Naive thymus-derived CD8-positive, alpha-beta T cell (primary cell): ENCODE data around the gene SRR. TPM values are rescaled to one million over a fixed set of nuclear protein-coding genes. Genes with fewer than 3 reads are reported as not detected.
A peak's percentile ranks its signal among the peaks of the same experiment; 100 is the strongest.

Source experiments
- ATAC-seq, 2 donors: fragments of 150-1000 bp; cut with Tn5 transposase in 1 of 2; sonication (Bioruptor Pico), chemical (Tn5 transposase) in 1 of 2; 1 replicate in 1 of 2; 2 replicates in 1 of 2; pipeline ENCODE4 v1.10.0; 2021; ENCODE audit warnings: mild to moderate bottlenecking in 2 of 2, moderate library complexity in 2 of 2
- POLR2A ChIA-PET: fragments of 350-600 bp; sonication (Branson Sonifier 250); formaldehyde crosslinking; loops from one replicate; lab custom pipeline; 2021; ENCODE audit warnings: antibody characterized with exemption; lab: Charles Lee
- DNase-seq, 10 donors: peaks; one replicate each; pipeline versions ENCODE4 v3.0.0 to v3.0.0-alpha.2; 2020 to 2022
- H3K27ac Mint-ChIP-seq, 10 donors: one replicate each; pipeline ENCODE4 v1.8.0; 2020 to 2022; ENCODE audit warnings: mild to moderate bottlenecking in 10 of 10, mixed read lengths in 10 of 10, moderate library complexity in 4 of 10, inconsistent platforms in 1 of 10
- H3K27me3 Mint-ChIP-seq, 5 donors: one replicate each; pipeline ENCODE4 v1.8.0; 2021 to 2022; ENCODE audit warnings: mixed read lengths in 5 of 5
- H3K36me3 Mint-ChIP-seq, 3 donors: one replicate each; pipeline ENCODE4 v1.8.0; 2020 to 2022; ENCODE audit warnings: mixed read lengths in 3 of 3, mild to moderate bottlenecking in 2 of 3, inconsistent platforms in 1 of 3
- H3K4me1 Mint-ChIP-seq, 4 donors: one replicate each; pipeline ENCODE4 v1.8.0; 2021 to 2022; ENCODE audit warnings: mixed read lengths in 4 of 4
- H3K4me3 Mint-ChIP-seq, 10 donors: one replicate each; pipeline ENCODE4 v1.8.0; 2020 to 2022; ENCODE audit warnings: mild to moderate bottlenecking in 10 of 10, mixed read lengths in 10 of 10, moderate library complexity in 6 of 10, inconsistent platforms in 1 of 10
- H3K9me3 Mint-ChIP-seq, 9 donors: one replicate each; pipeline ENCODE4 v1.8.0; 2020 to 2022; ENCODE audit warnings: mixed read lengths in 9 of 9, mild to moderate bottlenecking in 3 of 9, inconsistent platforms in 1 of 9, moderate library complexity in 1 of 9
- polyA plus RNA-seq, 3 donors: library from polyadenylated mRNA; unstranded; fragments of 300-500 nt; fragmentation: Illumina TruSeq; gene quantifications; one replicate each; pipeline ENCODE4 v1.2.3, GENCODE V29; 2021
- total RNA-seq, 8 experiments: library from RNA in 2 of 8; stranded (reverse) in 2 of 8; gene quantifications; one replicate each; pipeline ENCODE4 v1.2.3 and lab custom pipeline; 2021 to 2026

The SRR gene
- total and polyA plus RNA-seq, 5 experiments from 2014 or later: 3.6 to 9.6 (median 7.3) TPM

DNA sequence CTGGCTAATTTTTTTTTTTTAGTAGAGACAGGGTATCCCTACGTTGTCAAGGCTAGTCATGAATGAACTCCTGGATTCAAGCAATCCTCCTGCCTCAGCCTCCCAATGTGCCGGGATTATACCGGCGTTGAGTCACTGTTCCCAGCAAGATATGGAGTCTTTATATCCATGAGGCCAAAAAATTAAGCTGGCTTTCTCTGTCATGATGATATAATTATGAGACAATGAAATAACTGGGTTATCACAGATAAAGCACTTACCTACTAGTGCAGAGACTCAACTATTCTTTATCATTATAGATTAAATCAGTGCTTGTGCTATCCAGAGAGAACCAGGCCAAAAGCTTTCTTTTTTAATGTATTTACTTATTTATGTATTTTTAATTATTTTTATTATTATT, 36.4 kb upstream of the SRR start:
- POLR2A ChIA-PET: interaction anchor here (0.7 to 3.7 kb wide), 15 partner anchors 8 to 550 kb away, joined by 3 to 20 read pairs (median 5); partner anchors contain the start of genes HIC1 and TSR1
- Mint-ChIP-seq H3K36me3 (peaks cover 0 to 20% (median 10%) of the 10 kb centered on the region in 3 donors), H3K27ac (peak overlapping the region; percentile 96 to 100 (median 98)), H3K4me1 (peaks cover 37 to 85% (median 79%) of the 10 kb centered on the region in 4 donors), H3K27me3 (no peaks in the 10 kb centered on the region), H3K9me3 (no peaks in the 10 kb centered on the region), H3K4me3 (peak overlapping the region; percentile 70 to 91 (median 84))
- no peak for ATAC-seq
- DNase-seq: no peak

DNA sequence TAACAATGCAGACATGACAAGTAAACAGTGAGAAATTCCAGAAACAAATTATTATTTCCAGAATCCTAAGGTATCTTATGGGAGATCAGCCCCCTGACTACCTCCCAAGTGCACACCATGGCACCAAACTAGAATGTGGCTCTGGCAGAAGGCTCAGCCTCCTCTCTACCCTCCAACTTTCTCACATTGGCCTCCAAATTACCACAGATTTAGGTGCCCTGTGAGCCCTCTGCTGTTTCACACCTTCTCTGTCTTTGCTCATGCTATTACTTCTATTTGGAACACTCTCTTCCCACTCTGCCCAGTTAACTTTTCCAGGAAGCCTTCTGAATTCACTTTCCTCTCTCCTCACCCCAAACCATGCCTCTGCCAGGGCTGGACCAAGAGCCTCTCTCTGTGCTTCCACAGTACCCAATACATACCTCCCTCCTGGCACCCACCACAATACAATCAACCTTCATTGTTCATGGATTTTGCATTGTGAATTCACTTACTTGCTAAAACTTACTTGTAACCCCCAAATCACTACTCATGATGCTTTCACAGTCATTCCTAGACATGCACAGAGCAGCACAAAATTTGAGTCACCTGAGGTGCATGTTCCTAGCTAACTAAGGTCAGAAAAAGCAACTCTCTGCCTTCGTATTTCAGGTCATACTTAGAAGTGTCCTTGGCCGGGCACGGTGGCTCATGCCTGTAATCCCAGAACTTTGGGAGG, 31.6 kb upstream of the SRR start:
- no peaks in the 10 kb centered on the region for H3K27me3 Mint-ChIP-seq
- DNase-seq: no peak
- POLR2A ChIA-PET: interaction anchor here (1.0 to 1.5 kb wide), 4 partner anchors 10 to 182 kb away, joined by 3 to 6 read pairs (median 4); no protein-coding TSS in a partner anchor
- ATAC-seq: no peak
- no peaks in the 10 kb centered on the region for H3K9me3 Mint-ChIP-seq
- peaks cover 26 to 66% (median 63%) of the 10 kb centered on the region in 4 donors for H3K4me1 Mint-ChIP-seq
- peak overlapping the region in 9 of 10 donors; percentile 6 to 66 (median 46) for H3K4me3 Mint-ChIP-seq
- peaks cover 7 to 48% (median 19%) of the 10 kb centered on the region in 3 donors for H3K36me3 Mint-ChIP-seq
- H3K27ac Mint-ChIP-seq: peak overlapping the region; percentile 47 to 91 (median 79)

DNA sequence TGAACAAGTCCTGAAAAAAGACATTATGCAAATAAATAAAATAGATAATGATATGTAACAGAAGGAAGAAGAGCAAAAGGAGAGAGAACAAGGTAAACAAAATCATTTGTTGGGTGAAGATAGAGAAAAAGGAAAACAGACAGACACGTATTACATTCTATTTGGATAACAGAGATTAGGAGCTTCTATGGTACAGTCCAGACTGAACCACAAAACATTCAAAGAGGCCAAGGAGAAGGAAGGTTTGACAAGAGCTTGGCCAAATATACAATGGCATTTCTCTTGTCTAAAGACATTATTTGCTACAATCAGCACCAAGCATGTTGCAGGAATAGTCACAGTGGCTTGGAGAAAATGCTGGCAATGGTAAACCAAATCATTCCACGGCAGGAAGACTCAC, 29.3 kb upstream of the SRR start:
- Mint-ChIP-seq H3K4me1 (peaks cover 26 to 61% (median 56%) of the 10 kb centered on the region in 4 donors), H3K36me3 (peaks cover 13 to 64% (median 24%) of the 10 kb centered on the region in 3 donors), H3K4me3 (peak overlapping the region in 1 of 10 donors; percentile 1), H3K27ac (peak overlapping the region in 1 of 10 donors; percentile 77), H3K27me3 (no peaks in the 10 kb centered on the region), H3K9me3 (no peaks in the 10 kb centered on the region)
- ATAC-seq (no peak), DNase-seq (no peak)
- POLR2A ChIA-PET: interaction anchor here (2.2 kb wide), 1 partner anchor 8 kb away, joined by 16 read pairs; no protein-coding TSS in a partner anchor

DNA sequence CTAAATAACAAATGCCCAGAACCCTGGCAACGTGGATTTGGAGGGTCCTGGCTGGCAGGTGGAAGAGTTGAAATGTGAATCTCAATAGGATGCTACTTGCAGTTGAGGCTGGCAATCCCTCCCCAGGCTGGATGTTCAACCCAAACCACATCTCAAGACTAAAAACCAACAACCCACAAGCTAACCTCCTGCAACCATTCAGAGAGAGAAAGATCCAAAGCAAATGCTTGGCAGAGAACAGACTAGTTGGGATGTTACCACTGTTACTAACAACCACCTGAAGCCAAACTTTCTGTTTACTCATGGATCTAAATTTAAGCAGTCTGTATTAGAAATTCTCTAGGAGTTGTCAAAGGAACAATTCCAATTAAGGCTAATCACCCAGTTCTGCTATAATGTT, 28.0 kb upstream of the SRR start:
- Mint-ChIP-seq H3K4me1 (peaks cover 23 to 58% (median 48%) of the 10 kb centered on the region in 4 donors), H3K9me3 (no peaks in the 10 kb centered on the region), H3K36me3 (peaks cover 18 to 64% (median 26%) of the 10 kb centered on the region in 3 donors), H3K27me3 (no peaks in the 10 kb centered on the region), H3K4me3 (peak overlapping the region in 9 of 10 donors; percentile 3 to 78 (median 59)), H3K27ac (peak overlapping the region; percentile 43 to 92 (median 74))
- ATAC-seq (peak; percentile 92 to 94), DNase-seq (peak in 5 of 10 donors; percentile 33 to 73 (median 65))
- POLR2A ChIA-PET: interaction anchor here (0.7 to 2.2 kb wide), 5 partner anchors 9 to 220 kb away, joined by 3 to 16 read pairs (median 4); no protein-coding TSS in a partner anchor

- Mint-ChIP-seq H3K4me3 (peak overlapping the region in 1 of 10 donors; percentile 19), H3K36me3 (peaks cover 33 to 76% (median 35%) of the 10 kb centered on the region in 3 donors), H3K9me3 (no peaks in the 10 kb centered on the region), H3K27me3 (no peaks in the 10 kb centered on the region), H3K4me1 (peaks cover 24 to 61% (median 46%) of the 10 kb centered on the region in 4 donors), H3K27ac (peak overlapping the region in 2 of 10 donors; percentile 18 to 21)
- DNase-seq (no peak), ATAC-seq (no peak)
- POLR2A ChIA-PET: interaction anchor here (0.7 kb wide), 2 partner anchors 10 to 13 kb away, joined by 3 to 5 read pairs; no protein-coding TSS in a partner anchor
Observed at GRCh38 chr17:2277429-2278170, 26.1 kb upstream of the SRR start.

- POLR2A ChIA-PET: interaction anchor here (1.5 to 3.0 kb wide), 2 partner anchors 20 to 35 kb away, joined by 4 to 10 read pairs; no protein-coding TSS in a partner anchor
- Mint-ChIP-seq H3K36me3 (peaks cover 27 to 80% (median 32%) of the 10 kb centered on the region in 3 donors), H3K4me1 (peaks cover 22 to 53% (median 40%) of the 10 kb centered on the region in 4 donors), H3K4me3 (peak overlapping the region in 5 of 10 donors; percentile 15 to 56 (median 43)), H3K27ac (peak overlapping the region in 7 of 10 donors; percentile 33 to 81 (median 54)), H3K9me3 (no peaks in the 10 kb centered on the region), H3K27me3 (no peaks in the 10 kb centered on the region)
- ATAC-seq (no peak), DNase-seq (no peak)
Observed at GRCh38 chr17:2279707-2280106, 24.0 kb upstream of the SRR start.

DNA sequence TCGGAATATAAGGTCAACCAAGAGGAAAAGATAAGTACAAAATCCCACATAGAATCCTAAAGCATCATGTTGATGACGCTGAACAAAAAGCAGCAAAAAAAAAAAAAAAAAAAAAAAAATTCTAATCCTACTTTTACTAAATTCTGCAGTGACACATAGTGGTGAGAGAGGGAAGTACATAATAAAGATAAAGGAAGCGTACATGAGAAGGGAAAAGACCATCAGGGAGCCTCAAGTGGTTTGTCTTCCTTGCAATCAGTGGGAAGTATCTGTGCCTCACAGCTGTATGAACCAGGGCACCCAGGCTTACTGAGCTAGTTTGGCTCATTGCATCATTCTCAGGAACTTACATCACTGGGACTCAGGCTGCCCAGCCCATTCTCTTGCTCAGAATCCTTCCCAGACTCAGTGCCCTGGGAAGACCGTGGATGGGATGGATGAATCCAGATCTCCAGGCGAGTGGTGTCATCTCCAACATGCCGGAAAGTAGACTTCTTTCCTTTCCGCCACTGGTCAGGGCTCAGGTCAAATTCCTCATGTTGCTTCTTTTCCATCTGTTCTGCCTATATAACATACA, 21.4 kb upstream of the SRR start:
- no peaks in the 10 kb centered on the region for H3K9me3 Mint-ChIP-seq
- H3K4me1 Mint-ChIP-seq: peaks cover 10 to 31% (median 21%) of the 10 kb centered on the region in 4 donors
- H3K27me3 Mint-ChIP-seq: no peaks in the 10 kb centered on the region
- ATAC-seq (peak; percentile 50 to 65), DNase-seq (peak in 3 of 10 donors; percentile 62 to 69 (median 66))
- peaks cover 27 to 88% (median 29%) of the 10 kb centered on the region in 3 donors for H3K36me3 Mint-ChIP-seq
- peak overlapping the region in 9 of 10 donors; percentile 25 to 87 (median 75) for H3K27ac Mint-ChIP-seq
- POLR2A ChIA-PET: interaction anchor here (0.9 to 3.0 kb wide), 5 partner anchors 16 to 228 kb away, joined by 3 to 10 read pairs (median 5); partner anchors contain the start of gene HIC1
- no peak overlapping the region for H3K4me3 Mint-ChIP-seq

DNA sequence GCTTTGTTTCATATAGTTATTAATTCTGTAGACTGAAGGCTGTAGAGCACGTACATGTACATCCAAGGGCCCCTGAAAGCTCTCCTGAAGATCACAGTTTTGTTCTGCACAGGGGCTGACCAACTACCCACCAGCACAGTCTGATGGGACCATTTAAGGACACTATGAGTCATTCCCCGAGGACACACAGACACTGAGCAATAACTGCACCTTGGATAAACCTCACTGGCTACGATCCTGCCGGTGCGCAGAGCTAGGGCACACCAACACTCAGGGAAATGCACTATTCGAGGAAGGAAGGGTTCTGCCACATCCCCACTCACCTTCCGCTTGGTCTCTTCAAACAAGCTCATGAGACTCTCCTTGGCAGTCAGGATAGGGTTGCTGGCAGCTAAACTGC, 20.4 kb upstream of the SRR start:
- Mint-ChIP-seq H3K4me1 (peaks cover 10 to 31% (median 22%) of the 10 kb centered on the region in 4 donors), H3K9me3 (no peaks in the 10 kb centered on the region), H3K27ac (peak overlapping the region in 1 of 10 donors; percentile 64), H3K27me3 (no peaks in the 10 kb centered on the region), H3K36me3 (peaks cover 27 to 91% (median 29%) of the 10 kb centered on the region in 3 donors), H3K4me3 (no peak overlapping the region)
- POLR2A ChIA-PET: interaction anchor here (0.6 to 1.2 kb wide), 5 partner anchors 20 to 225 kb away, joined by 3 to 4 read pairs (median 3); partner anchors contain the start of gene TSR1
- no peak for ATAC-seq
- no peak for DNase-seq

- peak overlapping the region in 1 of 10 donors; percentile 59 for H3K27ac Mint-ChIP-seq
- no peaks in the 10 kb centered on the region for H3K9me3 Mint-ChIP-seq
- ATAC-seq: no peak
- H3K4me1 Mint-ChIP-seq: peaks cover 0 to 17% (median 14%) of the 10 kb centered on the region in 4 donors
- peaks cover 10 to 94% (median 16%) of the 10 kb centered on the region in 3 donors for H3K36me3 Mint-ChIP-seq
- DNase-seq: no peak
- no peaks in the 10 kb centered on the region for H3K27me3 Mint-ChIP-seq
- H3K4me3 Mint-ChIP-seq: no peak overlapping the region
- POLR2A ChIA-PET: no interaction called here
Observed at GRCh38 chr17:2289878-2290478, 13.8 kb upstream of the SRR start.

DNA sequence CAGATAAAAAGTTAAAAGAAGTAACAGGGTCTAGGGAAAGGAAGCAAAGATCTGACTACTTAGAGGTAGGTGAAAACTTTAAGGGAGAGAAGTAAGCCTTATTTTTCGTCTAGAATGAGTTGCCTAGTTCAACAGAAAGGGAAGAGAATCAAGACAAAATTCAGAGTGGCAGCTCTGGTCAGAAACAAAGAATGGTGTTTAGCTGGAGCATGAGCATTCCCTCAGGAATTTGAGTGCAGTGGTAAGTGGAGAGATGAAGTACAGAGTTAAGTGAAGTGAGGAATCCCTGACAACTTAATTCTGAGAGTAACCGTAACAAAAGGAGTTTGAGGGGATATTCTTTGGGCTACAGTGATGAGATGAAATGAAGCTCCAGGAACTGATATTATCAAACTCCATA, 11.7 kb upstream of the SRR start:
- Mint-ChIP-seq H3K4me1 (peaks cover 14 to 32% (median 29%) of the 10 kb centered on the region in 4 donors), H3K36me3 (peaks cover 20 to 96% (median 21%) of the 10 kb centered on the region in 3 donors), H3K27me3 (no peaks in the 10 kb centered on the region), H3K27ac (peak overlapping the region in 3 of 10 donors; percentile 0 to 37 (median 16)), H3K9me3 (no peaks in the 10 kb centered on the region), H3K4me3 (no peak overlapping the region)
- DNase-seq (no peak), ATAC-seq (no peak)
- POLR2A ChIA-PET: interaction anchor here (0.5 kb wide), 1 partner anchor 709 kb away, joined by 4 read pairs; no protein-coding TSS in a partner anchor

GRCh38 chr17:2295575-2295974, 8.2 kb upstream of the SRR start:
- Mint-ChIP-seq H3K9me3 (no peaks in the 10 kb centered on the region), H3K36me3 (peaks cover 18 to 96% (median 34%) of the 10 kb centered on the region in 3 donors), H3K27me3 (no peaks in the 10 kb centered on the region), H3K4me1 (peaks cover 28 to 54% (median 45%) of the 10 kb centered on the region in 4 donors), H3K27ac (peak overlapping the region in 7 of 10 donors; percentile 32 to 77 (median 54)), H3K4me3 (no peak overlapping the region)
- DNase-seq: no peak
- POLR2A ChIA-PET: no interaction called here
- ATAC-seq: no peak
